HEK293T (cell line): ENCODE data around the gene UPP1.

ENCODE experiments used
- ARNT ChIP-seq: fragments of 450-650 bp; IDR thresholded peaks from 2 replicates; pipeline ENCODE4 v1.6.1; 2017; ENCODE audit warnings: mild to moderate bottlenecking
- ELF4 ChIP-seq: fragments of 450-650 bp; IDR thresholded peaks from 2 replicates; pipeline ENCODE4 v1.6.1; 2017; ENCODE audit warnings: antibody characterized with exemption
- FOXM1 ChIP-seq: fragments of 450-650 bp; IDR thresholded peaks from 2 replicates; pipeline ENCODE4 v1.6.1; 2017; ENCODE audit warnings: mild to moderate bottlenecking, borderline replicate concordance
- HDGF ChIP-seq: fragments of 450-650 bp; IDR thresholded peaks from 2 replicates; pipeline ENCODE4 v1.6.1; 2017; ENCODE audit warnings: antibody characterized with exemption, borderline replicate concordance
- L3MBTL2 ChIP-seq: fragments of 450-650 bp; conservative IDR thresholded peaks from 2 replicates; pipeline ENCODE4 v1.6.1; 2016; ENCODE audit warnings: mild to moderate bottlenecking
- LEF1 ChIP-seq: fragments of 450-650 bp; IDR thresholded peaks from 2 replicates; pipeline ENCODE4 v1.6.1; 2017; ENCODE audit warnings: mild to moderate bottlenecking, borderline replicate concordance
- NFRKB ChIP-seq: fragments of 450-650 bp; IDR thresholded peaks from 2 replicates; pipeline ENCODE4 v1.6.1; 2016; ENCODE audit warnings: mild to moderate bottlenecking, moderate library complexity
- SP1 ChIP-seq: fragments of 450-650 bp; IDR thresholded peaks from 2 replicates; pipeline ENCODE4 v1.6.1; 2017
- TARDBP ChIP-seq: fragments of 450-650 bp; IDR thresholded peaks from 2 replicates; pipeline ENCODE4 v1.6.1; 2016

DNA sequence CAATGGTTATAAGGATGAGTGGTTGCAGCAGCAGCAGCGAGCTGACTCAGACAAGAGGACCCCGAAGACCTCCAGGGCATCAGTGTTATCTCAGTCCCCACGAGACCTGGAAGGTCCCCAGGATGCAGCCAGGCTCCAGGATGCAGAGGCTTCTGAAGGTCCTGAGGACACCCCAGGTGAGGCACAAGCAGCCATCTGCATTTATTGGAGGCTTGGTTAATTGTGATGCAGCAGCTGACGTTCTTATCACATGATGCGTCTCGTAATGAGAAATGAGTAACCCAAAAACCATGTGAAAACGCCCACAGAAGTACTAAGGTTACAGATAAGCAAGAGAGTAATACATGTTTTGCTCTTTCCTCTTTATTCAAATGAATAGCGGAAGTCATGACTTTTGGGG is 36.3 kb upstream of the UPP1 start:
- TF ChIP-seq FOXM1 = no peak
- no peak for TF ChIP-seq TARDBP
- no peak for TF ChIP-seq ARNT
- TF ChIP-seq SP1 = no peak
- TF ChIP-seq ELF4 = no peak
- TF ChIP-seq LEF1 = no peak
- TF ChIP-seq HDGF = no peak
- TF ChIP-seq L3MBTL2 = no peak
- no peak for TF ChIP-seq NFRKB
